OCI-LY1 (cell line): ENCODE measurements around the gene CNTNAP2.

ENCODE experiments used
- H2AFZ ChIP-seq: fragments of 200-600 bp; sonication (generic), shearing (Covaris generic); 2 replicates; pipeline ENCODE4 v1.6.0; 2014; ENCODE audit warnings: antibody characterized with exemption, mild to moderate bottlenecking, low read length
- H3F3A ChIP-seq: fragments of 200-600 bp; sonication (generic), shearing (Covaris generic); 2 replicates; pipeline ENCODE4 v1.6.0; 2014; ENCODE audit warnings: mild to moderate bottlenecking, antibody characterized with exemption, low read length, moderate library complexity; ENCODE audit not compliant: insufficient read depth
- H3K27ac ChIP-seq: fragments of 200-600 bp; sonication (generic); 2 replicates; pipeline ENCODE4 v1.5.1; 2014; ENCODE audit warnings: low read length, mixed run types, mild to moderate bottlenecking, low read depth; ENCODE audit not compliant: poor library complexity, severe bottlenecking
- H3K27me3 ChIP-seq: fragments of 200-600 bp; sonication (generic); 2 replicates; pipeline ENCODE4 v1.6.0; 2014; ENCODE audit warnings: antibody characterized with exemption, mild to moderate bottlenecking, low read length, moderate library complexity; ENCODE audit not compliant: insufficient read depth
- H3K36me3 ChIP-seq: fragments of 200-600 bp; sonication (generic); 2 replicates; pipeline ENCODE4 v1.6.1; 2014; ENCODE audit warnings: mild to moderate bottlenecking, antibody characterized with exemption, low read length, moderate library complexity, mixed read lengths; ENCODE audit not compliant: insufficient read depth
- H3K4me1 ChIP-seq: fragments of 200-600 bp; sonication (generic); 2 replicates; pipeline ENCODE4 v1.5.1; 2014; ENCODE audit warnings: mild to moderate bottlenecking, low read length, moderate library complexity; ENCODE audit not compliant: insufficient read depth, severe bottlenecking
- H3K4me2 ChIP-seq: fragments of 200-600 bp; sonication (generic), shearing (Covaris generic); 2 replicates; pipeline ENCODE4 v1.6.1; 2014; ENCODE audit warnings: low read length
- H3K4me3 ChIP-seq: fragments of 200-600 bp; sonication (generic); 2 replicates; pipeline ENCODE4 v1.5.1; 2014; ENCODE audit warnings: low read length, low read depth, mild to moderate bottlenecking, mixed read lengths; ENCODE audit not compliant: poor library complexity, severe bottlenecking
- H3K79me2 ChIP-seq: fragments of 200-600 bp; shearing (Covaris generic); 2 replicates; pipeline ENCODE4 v1.6.1; 2016; ENCODE audit warnings: mixed run types, low read length, mixed read lengths; ENCODE audit not compliant: insufficient read depth
- H3K9ac ChIP-seq: fragments of 200-600 bp; sonication (generic), shearing (Covaris generic); 2 replicates; pipeline ENCODE4 v1.6.1; 2014; ENCODE audit warnings: mild to moderate bottlenecking, low read length, mixed read lengths
- H3K9me2 ChIP-seq: fragments of 200-600 bp; sonication (generic), shearing (Covaris generic); 2 replicates; pipeline ENCODE4 v1.6.1; 2014; ENCODE audit warnings: low read depth, mild to moderate bottlenecking, low read length, mixed read lengths
- H3K9me3 ChIP-seq: fragments of 200-600 bp; shearing (Covaris generic); 2 replicates; pipeline ENCODE4 v1.6.1; 2014; ENCODE audit warnings: low read length, mixed read lengths
- H4K20me1 ChIP-seq: fragments of 200-600 bp; sonication (generic), shearing (Covaris generic); 2 replicates; pipeline ENCODE4 v1.6.0; 2016; ENCODE audit warnings: mild to moderate bottlenecking, low read length; ENCODE audit not compliant: insufficient read depth
- EZH2 ChIP-seq: fragments of 200-600 bp; sonication (generic), shearing (Covaris generic); IDR thresholded peaks from 2 replicates; pipeline ENCODE4 v1.8.0; 2017; ENCODE audit warnings: borderline replicate concordance, mixed run types, mild to moderate bottlenecking, antibody characterized with exemption, low read length, moderate library complexity, mixed read lengths
- TF ChIP-seq, protein P1 (sequence below): fragments of 200-600 bp; sonication (generic), shearing (Covaris generic); IDR thresholded peaks from 2 replicates; pipeline ENCODE4 v1.5.1; 2017; ENCODE audit warnings: mild to moderate bottlenecking, antibody characterized with exemption, low read length, moderate library complexity, mixed read lengths

Gene CNTNAP2

GRCh38 chr7:148332191-148333186, 2215.9 kb downstream of the CNTNAP2 start:
- TF ChIP-seq, protein P1, sequence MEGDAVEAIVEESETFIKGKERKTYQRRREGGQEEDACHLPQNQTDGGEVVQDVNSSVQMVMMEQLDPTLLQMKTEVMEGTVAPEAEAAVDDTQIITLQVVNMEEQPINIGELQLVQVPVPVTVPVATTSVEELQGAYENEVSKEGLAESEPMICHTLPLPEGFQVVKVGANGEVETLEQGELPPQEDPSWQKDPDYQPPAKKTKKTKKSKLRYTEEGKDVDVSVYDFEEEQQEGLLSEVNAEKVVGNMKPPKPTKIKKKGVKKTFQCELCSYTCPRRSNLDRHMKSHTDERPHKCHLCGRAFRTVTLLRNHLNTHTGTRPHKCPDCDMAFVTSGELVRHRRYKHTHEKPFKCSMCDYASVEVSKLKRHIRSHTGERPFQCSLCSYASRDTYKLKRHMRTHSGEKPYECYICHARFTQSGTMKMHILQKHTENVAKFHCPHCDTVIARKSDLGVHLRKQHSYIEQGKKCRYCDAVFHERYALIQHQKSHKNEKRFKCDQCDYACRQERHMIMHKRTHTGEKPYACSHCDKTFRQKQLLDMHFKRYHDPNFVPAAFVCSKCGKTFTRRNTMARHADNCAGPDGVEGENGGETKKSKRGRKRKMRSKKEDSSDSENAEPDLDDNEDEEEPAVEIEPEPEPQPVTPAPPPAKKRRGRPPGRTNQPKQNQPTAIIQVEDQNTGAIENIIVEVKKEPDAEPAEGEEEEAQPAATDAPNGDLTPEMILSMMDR, result no peak
- TF ChIP-seq EZH2, result no peak
- Histone ChIP-seq H3K27ac (no peak overlapping the region), H4K20me1 (no peaks in the 10 kb centered on the region), H3K79me2 (no peaks in the 10 kb centered on the region), H3K4me1 (no peaks in the 10 kb centered on the region), H3K27me3 (no peaks in the 10 kb centered on the region), H3K4me2 (no peak overlapping the region), H2AFZ (no peak overlapping the region), H3K4me3 (no peak overlapping the region), H3K36me3 (no peaks in the 10 kb centered on the region), H3K9me3 (no peaks in the 10 kb centered on the region), H3K9ac (no peak overlapping the region), H3K9me2 (no peaks in the 10 kb centered on the region), H3F3A (no peaks in the 10 kb centered on the region)

DNA sequence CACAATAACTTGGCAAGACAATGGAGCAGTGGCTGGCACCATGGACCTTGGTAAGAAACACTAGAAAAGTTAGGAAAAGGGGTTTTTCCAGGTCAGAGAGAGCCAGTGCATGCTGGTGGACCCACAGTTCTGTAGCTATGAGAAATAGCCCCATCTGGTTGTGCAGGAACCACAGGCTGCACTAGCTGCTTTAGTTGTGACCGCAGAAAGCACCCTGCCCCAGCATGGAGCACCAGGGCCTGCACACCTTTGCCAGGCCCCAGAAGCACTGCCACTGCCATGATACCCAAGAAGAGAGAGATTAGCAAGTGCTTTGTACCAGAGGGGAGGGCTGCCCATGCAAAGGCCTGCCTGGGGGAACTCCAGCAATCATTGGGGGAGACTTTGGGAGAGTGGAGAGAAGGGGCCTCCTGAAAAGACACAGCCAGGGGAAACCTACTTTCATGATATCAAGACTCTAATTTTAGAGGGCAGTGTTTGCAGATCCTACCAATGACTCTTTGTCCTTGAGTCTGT, 2217.9 kb downstream of the CNTNAP2 start:
- H3K4me2 ChIP-seq, result no peak overlapping the region
- no peak overlapping the region for H2AFZ ChIP-seq
- H3K9ac ChIP-seq, result no peak overlapping the region

DNA sequence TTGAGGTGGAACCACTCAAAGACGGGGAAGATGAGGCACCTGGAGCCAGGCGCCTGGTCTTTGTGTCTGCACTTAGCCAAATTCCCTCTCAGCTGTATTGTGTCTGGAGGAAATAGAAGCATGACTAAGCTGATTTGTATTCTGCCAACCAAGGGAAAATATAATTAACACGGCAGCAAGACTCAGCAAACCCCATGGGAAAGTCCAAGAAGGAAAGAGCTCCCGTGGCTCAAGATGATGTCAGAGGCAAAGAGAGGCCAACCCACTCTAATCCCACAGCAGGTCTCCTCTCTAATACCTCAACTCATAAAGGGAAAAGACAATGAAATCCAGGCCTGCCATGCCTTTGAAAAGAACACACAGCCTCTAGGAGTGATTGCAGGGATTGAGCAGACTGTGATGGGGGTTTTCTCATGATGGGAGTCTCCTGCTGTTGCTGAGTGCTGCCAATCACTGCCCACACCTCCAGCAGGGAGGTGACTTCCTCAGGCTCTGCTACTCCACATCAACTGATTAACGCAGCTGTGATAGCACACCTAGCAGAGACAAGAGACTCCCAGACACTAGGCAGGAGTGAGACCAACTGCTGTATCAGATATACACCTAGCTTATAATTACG, 2218.5 kb downstream of the CNTNAP2 start:
- Histone ChIP-seq H3K9ac (no peak overlapping the region), H3K9me2 (no peaks in the 10 kb centered on the region), H3K79me2 (no peaks in the 10 kb centered on the region), H4K20me1 (no peaks in the 10 kb centered on the region), H3K27me3 (no peaks in the 10 kb centered on the region), H3K27ac (no peak overlapping the region), H3K4me2 (no peak overlapping the region), H2AFZ (no peak overlapping the region), H3K4me1 (peaks cover 4% of the 10 kb centered on the region), H3K4me3 (no peak overlapping the region), H3K36me3 (no peaks in the 10 kb centered on the region), H3F3A (no peaks in the 10 kb centered on the region), H3K9me3 (no peaks in the 10 kb centered on the region)
- no peak for TF ChIP-seq EZH2
- TF ChIP-seq, protein P1, result no peak

More for the DNA sequence above, 2217.9 kb downstream of the CNTNAP2 start:
- H3K9me2 ChIP-seq, result no peaks in the 10 kb centered on the region
- H3K4me1 ChIP-seq, result peaks cover 3% of the 10 kb centered on the region
- H3K27me3 ChIP-seq, result no peaks in the 10 kb centered on the region
- no peaks in the 10 kb centered on the region for H3F3A ChIP-seq
- no peaks in the 10 kb centered on the region for H3K79me2 ChIP-seq
- no peaks in the 10 kb centered on the region for H4K20me1 ChIP-seq
- TF ChIP-seq, protein P1, result no peak
- no peak for TF ChIP-seq EZH2
- no peak overlapping the region for H3K4me3 ChIP-seq
- H3K36me3 ChIP-seq, result no peaks in the 10 kb centered on the region
- no peaks in the 10 kb centered on the region for H3K9me3 ChIP-seq
- H3K27ac ChIP-seq, result no peak overlapping the region
